ENCODE results near the gene HDDC2. TPM values are rescaled to one million over a fixed set of nuclear protein-coding genes. Genes with fewer than 3 reads are reported as not detected.

Gene HDDC2
- total RNA-seq, 1 donor from 2014 or later = 26.6 TPM

GRCh38 chr6:125274935-125275334 lies 26.8 kb downstream of the HDDC2 start:
- no peak overlapping the region for H3K9ac ChIP-seq (ENCODE audit: low read depth in 1 of 3, low read length in 3 of 3)
- H3K4me1 ChIP-seq (ENCODE audit: control insufficient read depth in 3 of 3, insufficient read depth in 3 of 3, low read length in 3 of 3) = peaks cover 3 to 20% (median 5%) of the 10 kb centered on the region in 3 donors
- H3K4me3 ChIP-seq (ENCODE audit: low read length in 3 of 3) = no peak overlapping the region
- H3K36me3 ChIP-seq (ENCODE audit: control insufficient read depth in 3 of 3, insufficient read depth in 3 of 3, low read length in 3 of 3) = peaks cover 32 to 36% (median 34%) of the 10 kb centered on the region in 3 donors
- no peak overlapping the region for H3K27ac ChIP-seq (ENCODE audit: low read depth, low read length)
- H3K9me3 ChIP-seq (ENCODE audit: control insufficient read depth in 3 of 3, low read length in 3 of 3) = no peaks in the 10 kb centered on the region
- no peaks in the 10 kb centered on the region for H3K27me3 ChIP-seq (ENCODE audit: control insufficient read depth in 3 of 3, insufficient read depth in 3 of 3, low read length in 3 of 3)

- H3K27me3 ChIP-seq (ENCODE audit: control insufficient read depth in 3 of 3, insufficient read depth in 3 of 3, low read length in 3 of 3) = no peaks in the 10 kb centered on the region
- peaks cover 32 to 36% (median 34%) of the 10 kb centered on the region in 3 donors for H3K36me3 ChIP-seq (ENCODE audit: control insufficient read depth in 3 of 3, insufficient read depth in 3 of 3, low read length in 3 of 3)
- no peak overlapping the region for H3K9ac ChIP-seq (ENCODE audit: low read depth in 1 of 3, low read length in 3 of 3)
- H3K4me1 ChIP-seq (ENCODE audit: control insufficient read depth in 3 of 3, insufficient read depth in 3 of 3, low read length in 3 of 3) = peaks cover 3 to 19% (median 3%) of the 10 kb centered on the region in 3 donors
- H3K4me3 ChIP-seq (ENCODE audit: low read length in 3 of 3) = no peak overlapping the region
- H3K27ac ChIP-seq (ENCODE audit: low read depth, low read length) = no peak overlapping the region
- no peaks in the 10 kb centered on the region for H3K9me3 ChIP-seq (ENCODE audit: control insufficient read depth in 3 of 3, low read length in 3 of 3)
Observed at GRCh38 chr6:125273965-125274364, 27.8 kb downstream of the HDDC2 start.

GRCh38 chr6:125273251-125273650 lies 28.5 kb downstream of the HDDC2 start:
- H3K27me3 ChIP-seq (ENCODE audit: control insufficient read depth in 3 of 3, insufficient read depth in 3 of 3, low read length in 3 of 3) = no peaks in the 10 kb centered on the region
- peaks cover 32 to 36% (median 34%) of the 10 kb centered on the region in 3 donors for H3K36me3 ChIP-seq (ENCODE audit: control insufficient read depth in 3 of 3, insufficient read depth in 3 of 3, low read length in 3 of 3)

GRCh38 chr6:125271486-125272159 lies 30.1 kb downstream of the HDDC2 start:
- no peak overlapping the region for H3K9ac ChIP-seq (ENCODE audit: low read depth in 1 of 3, low read length in 3 of 3)
- H3K9me3 ChIP-seq (ENCODE audit: control insufficient read depth in 3 of 3, low read length in 3 of 3) = no peaks in the 10 kb centered on the region
- no peaks in the 10 kb centered on the region for H3K27me3 ChIP-seq (ENCODE audit: control insufficient read depth in 3 of 3, insufficient read depth in 3 of 3, low read length in 3 of 3)
- no peak overlapping the region for H3K27ac ChIP-seq (ENCODE audit: low read depth, low read length)
- peaks cover 30 to 36% (median 34%) of the 10 kb centered on the region in 3 donors for H3K36me3 ChIP-seq (ENCODE audit: control insufficient read depth in 3 of 3, insufficient read depth in 3 of 3, low read length in 3 of 3)
- peaks cover 0 to 12% (median 8%) of the 10 kb centered on the region in 3 donors for H3K4me1 ChIP-seq (ENCODE audit: control insufficient read depth in 3 of 3, insufficient read depth in 3 of 3, low read length in 3 of 3)
- no peak overlapping the region for H3K4me3 ChIP-seq (ENCODE audit: low read length in 3 of 3)

More at GRCh38 chr6:125273251-125273650, 28.5 kb downstream of the HDDC2 start:
- Histone ChIP-seq H3K9me3 (ENCODE audit: control insufficient read depth in 3 of 3, low read length in 3 of 3) (no peaks in the 10 kb centered on the region), H3K27ac (ENCODE audit: low read depth, low read length) (no peak overlapping the region), H3K9ac (ENCODE audit: low read depth in 1 of 3, low read length in 3 of 3) (no peak overlapping the region), H3K4me3 (ENCODE audit: low read length in 3 of 3) (no peak overlapping the region), H3K4me1 (ENCODE audit: control insufficient read depth in 3 of 3, insufficient read depth in 3 of 3, low read length in 3 of 3) (peaks cover 0 to 12% (median 3%) of the 10 kb centered on the region in 3 donors)

DNA sequence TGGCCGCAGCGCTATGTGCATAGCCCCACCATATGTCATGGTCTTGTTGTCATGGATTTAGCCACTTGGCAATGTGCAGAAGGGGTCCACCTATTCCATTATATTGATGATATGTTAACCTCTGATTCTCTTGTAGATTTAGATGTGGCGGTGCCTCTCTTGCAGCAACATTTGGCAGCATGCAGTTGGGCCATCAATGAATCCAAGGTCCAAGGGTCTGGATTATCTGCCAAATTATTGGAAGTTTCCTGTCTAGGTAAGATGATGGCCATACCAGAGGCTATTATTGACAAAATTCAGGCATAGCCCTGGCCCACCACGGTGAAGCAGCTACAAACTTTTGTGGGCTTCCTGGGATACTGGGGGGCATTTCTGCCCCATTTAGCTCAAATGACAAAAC lies 31.4 kb downstream of the HDDC2 start:
- Histone ChIP-seq H3K4me3 (ENCODE audit: low read length in 3 of 3) (no peak overlapping the region), H3K9me3 (ENCODE audit: control insufficient read depth in 3 of 3, low read length in 3 of 3) (no peaks in the 10 kb centered on the region), H3K4me1 (ENCODE audit: control insufficient read depth in 3 of 3, insufficient read depth in 3 of 3, low read length in 3 of 3) (peaks cover 0 to 12% (median 8%) of the 10 kb centered on the region in 3 donors), H3K9ac (ENCODE audit: low read depth in 1 of 3, low read length in 3 of 3) (no peak overlapping the region), H3K27ac (ENCODE audit: low read depth, low read length) (no peak overlapping the region), H3K27me3 (ENCODE audit: control insufficient read depth in 3 of 3, insufficient read depth in 3 of 3, low read length in 3 of 3) (no peaks in the 10 kb centered on the region), H3K36me3 (ENCODE audit: control insufficient read depth in 3 of 3, insufficient read depth in 3 of 3, low read length in 3 of 3) (peaks cover 25 to 31% (median 29%) of the 10 kb centered on the region in 3 donors)

DNA sequence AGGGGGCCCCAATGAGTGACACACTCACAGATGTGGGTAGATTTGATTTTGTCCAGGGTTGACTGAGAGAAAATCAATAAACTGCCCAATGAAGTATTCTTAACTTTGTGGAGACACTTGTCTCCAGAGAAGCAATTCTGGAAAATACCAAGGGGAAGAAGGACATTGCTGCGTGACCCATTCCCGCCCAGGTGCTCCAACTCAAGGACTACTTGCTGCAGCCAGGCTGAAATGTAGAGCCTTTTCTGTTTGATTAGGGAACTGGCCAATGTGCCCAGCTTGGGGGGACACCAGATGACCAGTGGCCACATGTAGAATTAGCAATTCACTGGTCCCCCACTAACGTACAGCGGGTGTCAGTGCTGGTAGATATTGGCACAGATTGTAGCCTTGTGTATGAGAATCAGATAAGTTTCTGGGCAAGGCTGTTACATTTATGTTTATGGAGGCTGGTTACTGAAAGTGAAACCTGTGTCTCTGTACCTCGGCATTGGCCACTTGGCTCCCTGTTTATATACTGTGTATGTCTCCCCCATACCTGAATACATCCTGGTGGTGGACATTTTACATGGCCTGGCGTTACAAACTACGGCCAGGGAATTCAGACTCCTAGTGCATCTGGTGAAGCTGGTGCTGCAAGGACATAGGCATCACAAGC lies 32.3 kb downstream of the HDDC2 start:
- Histone ChIP-seq H3K4me3 (ENCODE audit: low read length in 3 of 3) (no peak overlapping the region), H3K36me3 (ENCODE audit: control insufficient read depth in 3 of 3, insufficient read depth in 3 of 3, low read length in 3 of 3) (peaks cover 25 to 37% (median 34%) of the 10 kb centered on the region in 3 donors), H3K27me3 (ENCODE audit: control insufficient read depth in 3 of 3, insufficient read depth in 3 of 3, low read length in 3 of 3) (no peaks in the 10 kb centered on the region), H3K4me1 (ENCODE audit: control insufficient read depth in 3 of 3, insufficient read depth in 3 of 3, low read length in 3 of 3) (peaks cover 0 to 12% (median 5%) of the 10 kb centered on the region in 3 donors), H3K9me3 (ENCODE audit: control insufficient read depth in 3 of 3, low read length in 3 of 3) (no peaks in the 10 kb centered on the region), H3K27ac (ENCODE audit: low read depth, low read length) (no peak overlapping the region), H3K9ac (ENCODE audit: low read depth in 1 of 3, low read length in 3 of 3) (no peak overlapping the region)

DNA sequence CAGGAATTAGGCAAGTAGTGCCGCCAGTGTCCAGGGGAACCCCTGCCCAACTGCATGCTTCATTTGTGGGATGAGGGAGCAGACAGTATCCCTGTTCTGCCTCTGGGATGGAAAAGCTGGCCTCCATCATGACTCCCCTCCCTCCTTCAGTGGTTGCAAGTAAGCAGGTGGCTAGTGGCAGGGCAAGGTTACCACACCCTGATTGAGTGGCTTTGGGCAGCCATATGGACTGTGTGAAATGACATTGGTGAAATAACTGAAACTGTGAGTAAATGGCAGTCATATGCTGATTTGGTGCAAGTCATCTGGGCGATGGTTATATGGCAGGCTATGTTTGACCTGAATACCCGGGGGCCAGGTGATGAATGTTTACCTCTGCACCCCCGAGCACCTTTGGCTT lies 33.0 kb downstream of the HDDC2 start:
- Histone ChIP-seq H3K27me3 (ENCODE audit: control insufficient read depth in 3 of 3, insufficient read depth in 3 of 3, low read length in 3 of 3) (no peaks in the 10 kb centered on the region), H3K36me3 (ENCODE audit: control insufficient read depth in 3 of 3, insufficient read depth in 3 of 3, low read length in 3 of 3) (peaks cover 21 to 36% (median 32%) of the 10 kb centered on the region in 3 donors)

GRCh38 chr6:125267806-125268523 lies 33.8 kb downstream of the HDDC2 start:
- H3K9me3 ChIP-seq (ENCODE audit: control insufficient read depth in 3 of 3, low read length in 3 of 3) = no peaks in the 10 kb centered on the region
- no peak overlapping the region for H3K9ac ChIP-seq (ENCODE audit: low read depth in 1 of 3, low read length in 3 of 3)
- no peak overlapping the region for H3K27ac ChIP-seq (ENCODE audit: low read depth, low read length)
- H3K36me3 ChIP-seq (ENCODE audit: control insufficient read depth in 3 of 3, insufficient read depth in 3 of 3, low read length in 3 of 3) = peaks cover 16 to 36% (median 25%) of the 10 kb centered on the region in 3 donors
- peaks cover 0 to 7% (median 5%) of the 10 kb centered on the region in 3 donors for H3K4me1 ChIP-seq (ENCODE audit: control insufficient read depth in 3 of 3, insufficient read depth in 3 of 3, low read length in 3 of 3)
- H3K27me3 ChIP-seq (ENCODE audit: control insufficient read depth in 3 of 3, insufficient read depth in 3 of 3, low read length in 3 of 3) = no peaks in the 10 kb centered on the region
- no peak overlapping the region for H3K4me3 ChIP-seq (ENCODE audit: low read length in 3 of 3)

More for the DNA sequence above, 33.0 kb downstream of the HDDC2 start:
- Histone ChIP-seq H3K27ac (ENCODE audit: low read depth, low read length) (no peak overlapping the region), H3K4me1 (ENCODE audit: control insufficient read depth in 3 of 3, insufficient read depth in 3 of 3, low read length in 3 of 3) (peaks cover 0 to 8% (median 5%) of the 10 kb centered on the region in 3 donors), H3K9me3 (ENCODE audit: control insufficient read depth in 3 of 3, low read length in 3 of 3) (no peaks in the 10 kb centered on the region), H3K4me3 (ENCODE audit: low read length in 3 of 3) (no peak overlapping the region), H3K9ac (ENCODE audit: low read depth in 1 of 3, low read length in 3 of 3) (no peak overlapping the region)

- Histone ChIP-seq H3K4me3 (ENCODE audit: low read length in 3 of 3) (no peak overlapping the region), H3K27ac (ENCODE audit: low read depth, low read length) (no peak overlapping the region), H3K36me3 (ENCODE audit: control insufficient read depth in 3 of 3, insufficient read depth in 3 of 3, low read length in 3 of 3) (peaks cover 5 to 20% (median 11%) of the 10 kb centered on the region in 3 donors), H3K9me3 (ENCODE audit: control insufficient read depth in 3 of 3, low read length in 3 of 3) (no peaks in the 10 kb centered on the region), H3K9ac (ENCODE audit: low read depth in 1 of 3, low read length in 3 of 3) (no peak overlapping the region), H3K27me3 (ENCODE audit: control insufficient read depth in 3 of 3, insufficient read depth in 3 of 3, low read length in 3 of 3) (no peaks in the 10 kb centered on the region), H3K4me1 (ENCODE audit: control insufficient read depth in 3 of 3, insufficient read depth in 3 of 3, low read length in 3 of 3) (peaks cover 0 to 5% (median 0%) of the 10 kb centered on the region in 3 donors)
Observed at GRCh38 chr6:125264476-125264875, 37.3 kb downstream of the HDDC2 start.
